GM12891 (cell line): ENCODE data around the gene ORC6.
A peak's percentile ranks its signal among the peaks of the same experiment; 100 is the strongest.

Experiments used
- DNase-seq: peaks from one replicate; pipeline ENCODE4 v3.0.0; 2011; ENCODE audit warnings: low spot score; ENCODE audit not compliant: insufficient read length
- FAIRE-seq: peaks from 2 replicates; lab custom pipeline; 2011; peaks lifted over from hg19 to GRCh38; lab: Jason Lieb, UNC
- PAX5 ChIP-seq: IDR thresholded peaks from 2 replicates; pipeline ENCODE4 v1.6.1; 2011; ENCODE audit warnings: low read length, moderate library complexity, mild to moderate bottlenecking; ENCODE audit not compliant: insufficient read depth, severe bottlenecking
- POLR2A ChIP-seq: IDR thresholded peaks from 2 replicates; pipeline ENCODE4 v1.6.1; 2011; ENCODE audit warnings: low read depth, low read length, control low read depth
- POLR2AphosphoS5 ChIP-seq: IDR thresholded peaks from 2 replicates; pipeline ENCODE4 v1.6.1; 2011; ENCODE audit warnings: low read depth, low read length, control low read depth
- POU2F2 ChIP-seq: IDR thresholded peaks from 2 replicates; pipeline ENCODE4 v1.6.1; 2011; ENCODE audit warnings: low read depth, mild to moderate bottlenecking, control low read depth, low read length, moderate library complexity
- SPI1 ChIP-seq: IDR thresholded peaks from 2 replicates; pipeline ENCODE4 v1.6.1; 2011; ENCODE audit warnings: low read depth, low read length, control low read depth
- TAF1 ChIP-seq: IDR thresholded peaks from 2 replicates; pipeline ENCODE4 v1.6.1; 2011; ENCODE audit warnings: low read depth, low read length, control low read depth

Gene ORC6

GRCh38 chr16:46686815-46687473 lies 2.5 kb upstream of the ORC6 start:
- FAIRE-seq: no peak
- DNase-seq: no peak
- no peak for TF ChIP-seq TAF1
- no peak for TF ChIP-seq SPI1
- TF ChIP-seq POLR2A: no peak
- no peak for TF ChIP-seq POU2F2
- TF ChIP-seq POLR2AphosphoS5: no peak
- TF ChIP-seq PAX5: no peak

- FAIRE-seq (no peak), DNase-seq (no peak)
- TF ChIP-seq PAX5 (no peak), TAF1 (no peak), POLR2A (no peak), POLR2AphosphoS5 (no peak), SPI1 (no peak)
Observed at GRCh38 chr16:46687486-46687885, 2.0 kb upstream of the ORC6 start.

- FAIRE-seq (no peak), DNase-seq (no peak)
- TF ChIP-seq POLR2A (no peak), PAX5 (no peak), POU2F2 (no peak), SPI1 (peak; percentile 31; the same call in 1 of the 2 replicates)
Observed at GRCh38 chr16:46688101-46688653, 1.3 kb upstream of the ORC6 start.

GRCh38 chr16:46688654-46689364 lies 650 bp upstream of the ORC6 start, which contains the start of gene VPS35:
TSS of gene VPS35 (minus strand) at chr16:46689178. CDS start at chr16:46689133, 45 bp downstream.
- TF ChIP-seq PAX5 (no peak), TAF1 (0 out of 2 replicates have a peak, but pooled peaks have one; percentile 42), POLR2AphosphoS5 (peak; percentile 63; the same call in 1 of the 2 replicates), POU2F2 (no peak), POLR2A (no peak; the same call in 1 of the 2 replicates), SPI1 (no peak)
- FAIRE-seq (peak; percentile 96), DNase-seq (peak; percentile 83)

GRCh38 chr16:46690281-46691178 lies 1.1 kb downstream of the ORC6 start:
- peak; percentile 52 for FAIRE-seq
- DNase-seq: no peak
- TF ChIP-seq SPI1: no peak
- no peak for TF ChIP-seq POLR2AphosphoS5
- TF ChIP-seq POU2F2: no peak
- no peak for TF ChIP-seq POLR2A
- TF ChIP-seq TAF1: no peak
- TF ChIP-seq PAX5: no peak

GRCh38 chr16:46691726-46692125 lies 2.3 kb downstream of the ORC6 start:
- TF ChIP-seq POU2F2 (no peak), SPI1 (no peak), POLR2A (no peak)
- no peak for FAIRE-seq
- DNase-seq: no peak

- FAIRE-seq: no peak
- no peak for DNase-seq
- TF ChIP-seq POU2F2: no peak
- no peak for TF ChIP-seq PAX5
- TF ChIP-seq SPI1: no peak
- no peak for TF ChIP-seq POLR2A
- no peak for TF ChIP-seq TAF1
- no peak for TF ChIP-seq POLR2AphosphoS5
Observed at GRCh38 chr16:46693598-46693997, 4.1 kb downstream of the ORC6 start.

- FAIRE-seq (no peak), DNase-seq (no peak)
- no peak for TF ChIP-seq POU2F2
- no peak for TF ChIP-seq TAF1
- no peak for TF ChIP-seq SPI1
- TF ChIP-seq PAX5: no peak
- no peak for TF ChIP-seq POLR2A
- TF ChIP-seq POLR2AphosphoS5: no peak
Observed at GRCh38 chr16:46695937-46696336, 6.5 kb downstream of the ORC6 start.

- DNase-seq (no peak), FAIRE-seq (no peak)
- TF ChIP-seq POU2F2 (no peak), TAF1 (no peak), SPI1 (no peak), PAX5 (no peak), POLR2A (no peak), POLR2AphosphoS5 (no peak)
Observed at GRCh38 chr16:46696957-46697356, 7.5 kb downstream of the ORC6 start.
